NCI-H1105 treated with DMSO at 0.1 percent for 48 hours (cell line): ENCODE measurements around the gene SRGAP1.
"Not testable (repeated sequence)": the region's sequence is repeated elsewhere in the genome, so short reads cannot be mapped to it uniquely, and the experiment has no call there.

Experiments used
- DNase-seq: peaks from one replicate; lab custom pipeline; 2025; lab: John Stamatoyannopoulos, UW

The SRGAP1 gene

GRCh38 chr12:64122154-64122553 is 277.7 kb downstream of the SRGAP1 start:
- DNase-seq: no peak

DNA sequence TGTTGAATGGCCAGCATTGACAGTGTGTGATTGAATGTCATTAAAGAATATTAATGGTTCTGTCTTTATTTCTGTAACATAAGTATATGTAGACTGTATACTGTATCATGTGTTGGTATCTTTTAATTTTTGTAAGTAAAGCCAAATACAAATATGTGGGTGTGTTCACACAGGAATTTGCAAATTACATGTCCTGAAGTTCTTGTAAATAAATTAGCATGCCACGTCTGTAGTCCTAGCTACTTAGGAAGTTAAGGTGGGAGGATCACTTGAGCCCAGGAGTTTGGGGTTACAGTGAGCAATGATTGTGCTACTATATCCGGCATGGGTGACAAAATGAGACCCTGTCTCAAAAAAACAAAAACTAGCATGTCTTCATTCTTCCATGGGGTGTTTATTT is 278.5 kb downstream of the SRGAP1 start:
- no peak for DNase-seq

GRCh38 chr12:64123448-64123847 is 278.9 kb downstream of the SRGAP1 start:
- no peak for DNase-seq

DNA sequence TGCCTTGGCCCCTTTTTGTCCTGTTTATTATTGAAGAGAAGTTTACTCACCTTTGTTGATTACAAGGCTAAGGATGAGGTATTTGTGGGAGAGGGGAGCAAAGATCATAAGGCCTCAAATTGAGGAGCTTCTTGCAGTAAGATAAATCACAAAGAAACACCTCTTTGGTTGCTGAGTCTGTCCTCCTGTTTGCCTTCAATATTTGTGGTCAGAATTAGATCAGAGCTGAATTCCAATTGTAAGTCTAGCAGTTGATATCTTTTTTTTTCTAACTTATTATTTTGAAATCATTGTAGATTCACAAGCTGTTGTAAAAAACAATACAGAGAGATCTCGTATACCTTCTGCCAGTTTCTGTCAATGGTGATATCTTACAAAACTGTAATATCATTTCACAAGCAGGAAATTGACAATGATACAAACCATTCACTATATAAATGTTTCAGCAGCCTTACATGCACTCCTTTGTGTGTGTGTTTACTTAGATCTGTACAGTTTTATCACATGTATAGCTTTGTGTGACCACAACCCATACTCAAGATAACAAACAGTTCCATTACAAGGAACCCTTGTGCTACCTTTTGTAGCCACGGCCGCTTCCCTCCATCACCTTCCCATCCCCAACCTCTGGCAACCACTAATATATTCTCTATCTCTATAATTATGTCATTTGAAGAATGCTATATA is 280.2 kb downstream of the SRGAP1 start:
- no peak for DNase-seq

DNA sequence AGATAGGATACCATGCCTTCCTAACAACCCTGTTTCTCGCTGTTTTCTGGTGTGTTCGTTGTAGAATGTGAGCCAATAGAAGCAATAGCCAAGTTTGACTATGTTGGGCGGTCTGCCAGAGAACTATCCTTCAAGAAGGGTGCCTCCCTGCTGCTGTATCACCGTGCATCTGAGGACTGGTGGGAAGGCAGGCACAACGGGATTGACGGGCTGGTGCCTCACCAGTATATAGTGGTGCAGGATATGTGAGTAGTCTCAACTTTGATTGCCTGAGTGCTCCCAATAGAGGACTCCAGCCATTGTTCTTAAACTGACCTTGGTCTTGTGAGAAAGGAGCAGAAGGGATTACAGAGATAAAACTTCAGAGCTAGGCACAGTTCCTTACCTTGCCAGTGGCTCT is 281.4 kb downstream of the SRGAP1 start:
- DNase-seq: no peak

GRCh38 chr12:64127811-64128210 is 283.3 kb downstream of the SRGAP1 start:
- no peak for DNase-seq

DNA sequence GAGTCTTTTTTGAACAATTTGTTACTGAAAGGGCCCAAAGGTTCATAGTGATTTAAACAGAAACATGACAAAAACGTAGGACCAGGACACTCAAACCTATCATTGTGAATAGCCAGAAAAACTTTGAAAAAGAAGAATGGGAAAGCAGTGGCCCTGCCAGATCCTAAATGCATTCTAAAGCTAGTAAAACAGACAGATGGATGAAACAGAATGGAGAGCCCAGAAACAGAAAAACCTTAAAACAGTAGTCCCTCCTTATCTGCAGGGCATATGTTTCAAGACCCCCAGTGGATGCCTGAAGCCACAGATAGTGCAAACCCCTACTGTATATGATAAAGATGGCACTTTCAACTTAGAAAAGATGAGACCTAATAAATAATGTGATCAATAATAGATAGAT is 283.9 kb downstream of the SRGAP1 start:
- no peak for DNase-seq

DNA sequence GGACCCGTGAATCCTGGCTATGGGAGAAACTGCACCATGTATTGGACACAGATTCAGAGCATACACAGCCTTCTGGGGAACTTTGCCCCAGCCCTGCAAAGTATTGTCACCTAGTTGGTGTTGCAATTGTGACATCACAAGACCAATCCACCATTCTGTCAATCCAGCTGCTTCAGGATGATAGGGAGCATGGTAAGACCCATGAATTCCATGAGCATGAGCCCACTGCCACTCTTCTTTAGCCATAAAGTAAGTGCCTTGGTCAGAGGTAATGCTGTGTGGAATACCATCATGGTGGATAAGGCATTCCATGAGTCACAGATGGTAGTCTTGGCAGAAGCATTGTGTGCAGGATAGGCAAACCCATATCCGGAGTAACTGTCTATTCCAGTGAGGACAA is 286.0 kb downstream of the SRGAP1 start:
- DNase-seq: not testable (repeated sequence)

- not testable (repeated sequence) for DNase-seq
Observed at GRCh38 chr12:64131456-64131855, 287.0 kb downstream of the SRGAP1 start.

GRCh38 chr12:64132672-64133071 is 288.2 kb downstream of the SRGAP1 start:
- DNase-seq: not testable (repeated sequence)

GRCh38 chr12:64137117-64137516 is 292.6 kb downstream of the SRGAP1 start:
- DNase-seq: no peak

DNA sequence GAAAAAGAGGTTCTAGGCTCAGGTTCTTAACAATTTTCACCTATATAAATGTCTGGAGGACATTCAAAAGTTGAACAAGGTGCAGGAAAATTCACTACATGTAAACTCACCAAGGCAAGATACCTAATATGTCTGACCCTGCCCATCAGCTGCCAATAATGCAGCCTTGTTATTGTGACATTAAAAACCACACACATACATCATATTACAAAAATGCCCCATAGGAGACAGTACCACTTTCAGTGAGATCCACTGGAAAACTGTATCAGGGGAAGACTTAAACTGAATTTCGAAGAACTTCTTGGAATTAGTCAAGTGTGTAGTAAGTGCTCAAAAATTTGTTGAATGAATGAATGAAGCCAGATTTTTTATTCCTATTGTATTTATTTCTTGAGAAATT is 294.5 kb downstream of the SRGAP1 start:
- DNase-seq: no peak

- no peak for DNase-seq
Observed at GRCh38 chr12:64142382-64142781, 297.9 kb downstream of the SRGAP1 start.

- DNase-seq: no peak
Observed at GRCh38 chr12:64142784-64143183, 298.3 kb downstream of the SRGAP1 start.

DNA sequence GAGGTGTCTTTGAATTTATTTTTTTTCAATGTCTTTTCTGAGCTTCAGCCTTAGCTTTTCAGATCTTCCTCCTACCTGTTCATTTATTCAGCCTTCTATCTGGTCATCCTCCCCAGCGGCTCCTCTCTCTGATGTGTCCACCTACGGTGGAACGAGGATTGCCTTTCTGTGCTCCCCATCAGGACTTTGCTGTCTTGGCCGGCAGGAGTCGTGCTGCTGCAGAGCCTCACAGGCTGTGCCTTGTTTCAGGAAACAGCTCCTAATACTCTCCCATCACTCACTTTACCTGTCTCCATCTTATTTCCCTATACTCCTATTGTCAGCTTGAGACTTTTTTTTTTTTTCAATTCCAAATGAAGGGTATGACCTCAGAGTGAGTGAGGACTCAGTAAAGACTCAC is 300.7 kb downstream of the SRGAP1 start:
- DNase-seq: no peak

DNA sequence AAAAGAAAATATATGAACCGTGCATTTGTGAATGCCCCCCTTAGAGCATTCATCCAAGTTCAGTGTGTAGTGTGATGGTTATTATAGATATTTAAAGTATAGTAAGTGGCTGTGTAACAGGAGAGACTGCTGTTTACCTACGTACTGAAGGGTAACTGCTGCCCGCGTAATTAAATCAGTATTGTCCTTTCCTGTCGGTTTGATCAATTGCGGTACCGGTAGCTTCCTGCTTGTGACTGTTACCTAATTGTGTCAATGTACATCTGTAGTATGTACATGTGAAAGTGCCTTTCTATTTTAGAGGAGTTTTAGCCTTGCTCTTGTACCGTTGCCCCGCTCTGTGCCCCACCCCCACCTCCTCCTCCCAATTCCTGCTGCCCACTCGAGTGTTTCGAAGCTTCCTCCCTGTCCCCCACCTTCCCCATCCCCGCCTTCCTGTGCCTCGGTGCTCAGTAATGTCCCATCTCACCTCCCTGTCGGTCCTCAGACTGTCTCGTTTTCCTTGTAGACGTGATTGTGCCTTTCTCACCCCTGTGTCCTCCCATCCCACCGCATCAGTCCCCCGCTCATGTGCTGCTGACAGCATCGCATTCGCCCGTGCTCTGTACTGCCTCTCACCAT is 302.6 kb downstream of the SRGAP1 start:
- DNase-seq: no peak

DNA sequence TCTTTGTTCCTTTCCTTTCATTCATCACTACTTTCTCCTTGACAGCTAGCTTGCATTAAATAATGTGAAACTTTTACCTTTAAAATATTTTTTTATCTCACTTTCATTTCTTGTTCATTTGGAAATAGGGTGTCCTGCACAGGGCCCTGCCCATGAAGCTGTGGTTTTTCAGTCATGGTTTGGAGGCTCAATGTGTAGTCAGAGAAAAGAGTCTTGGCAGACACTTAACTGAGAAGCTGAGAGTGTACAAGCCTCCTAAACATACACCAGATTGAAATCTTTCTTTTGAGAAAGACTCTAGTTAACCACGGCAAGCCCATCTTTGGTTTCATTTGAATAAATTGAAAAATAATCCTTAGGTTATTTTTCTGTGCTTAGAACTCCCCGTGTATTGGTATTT is 303.4 kb downstream of the SRGAP1 start:
- no peak for DNase-seq

DNA sequence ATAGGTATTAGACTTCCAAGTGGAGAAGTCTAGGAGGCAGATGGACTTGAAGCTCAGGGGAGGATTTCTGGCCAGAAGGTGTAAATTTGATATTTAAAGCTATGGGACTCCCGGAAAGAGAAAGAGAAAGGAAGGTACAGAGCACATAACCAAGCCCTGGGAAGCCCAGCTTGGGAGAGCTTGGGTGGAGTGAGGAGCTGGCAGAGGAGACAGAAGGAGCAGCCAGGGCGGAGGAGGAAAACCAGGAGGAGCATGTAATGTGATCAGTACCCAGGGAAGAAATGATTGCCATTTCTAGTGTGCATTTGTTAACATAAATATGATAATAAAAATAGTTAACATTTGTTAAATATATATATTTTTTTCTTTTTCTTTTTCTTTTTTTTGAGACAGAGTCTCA is 310.2 kb downstream of the SRGAP1 start:
- DNase-seq: no peak

DNA sequence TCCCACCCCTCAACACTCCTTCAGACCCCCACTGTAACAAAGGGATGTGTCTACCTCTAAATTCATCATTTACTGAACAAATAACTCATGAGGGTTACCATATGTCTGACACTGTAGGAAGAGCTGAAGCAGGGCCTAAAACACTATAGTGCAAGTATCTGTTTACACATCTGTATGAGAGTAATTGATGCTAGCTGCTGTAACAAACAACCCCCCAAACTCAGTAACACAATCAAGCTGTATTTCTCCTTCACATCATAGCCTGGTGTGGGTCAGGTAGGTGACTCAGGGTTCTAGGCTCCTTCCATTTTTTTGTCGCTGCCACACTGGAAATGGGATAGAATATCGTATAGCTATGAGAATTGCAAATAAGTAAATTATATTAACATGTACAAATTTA is 312.6 kb downstream of the SRGAP1 start:
- no peak for DNase-seq

GRCh38 chr12:64160021-64160710 is 315.7 kb downstream of the SRGAP1 start:
- no peak for DNase-seq

- DNase-seq: no peak
Observed at GRCh38 chr12:64160711-64161060, 316.2 kb downstream of the SRGAP1 start.

- DNase-seq: not testable (repeated sequence)
Observed at GRCh38 chr12:64166606-64167005, 322.1 kb downstream of the SRGAP1 start.

DNA sequence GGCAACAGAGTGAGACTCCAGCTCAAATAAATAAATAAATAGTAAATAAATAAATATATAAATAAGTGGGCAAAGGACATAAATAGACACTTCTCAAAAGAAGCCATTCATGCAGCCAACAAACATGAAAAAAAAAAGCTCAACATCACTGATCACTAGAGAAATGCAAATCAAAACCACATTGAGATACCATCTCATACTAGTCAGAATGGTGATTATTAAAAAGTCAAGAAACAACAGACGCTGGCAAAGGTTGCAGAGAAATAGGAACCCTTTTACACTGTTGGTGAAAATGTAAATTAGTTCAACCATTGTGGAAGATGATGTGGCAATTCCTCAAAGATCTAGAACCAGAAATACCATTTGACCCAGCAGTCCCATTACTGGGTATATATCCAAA is 322.5 kb downstream of the SRGAP1 start:
- not testable (repeated sequence) for DNase-seq
